SK-N-SH (cell line): ENCODE data around the gene KTN1.

ENCODE experiments used
- EP300 ChIP-seq, 2 experiments: IDR thresholded peaks; 2 replicates each; pipeline versions ENCODE4 v1.4.0 to v1.6.1; 2012; ENCODE audit warnings: borderline replicate concordance in 1 of 2, low read depth in 1 of 2, low read length in 1 of 2
- EZH2phosphoT487 ChIP-seq: fragments of 200-600 bp; sonication (generic); IDR thresholded peaks from 2 replicates; pipeline ENCODE4 v1.6.1; 2017; ENCODE audit warnings: low read depth, mixed run types, mild to moderate bottlenecking, antibody characterized with exemption, moderate library complexity, borderline replicate concordance
- NFIC ChIP-seq: IDR thresholded peaks from 2 replicates; pipeline ENCODE4 v1.4.0; 2012; ENCODE audit warnings: borderline replicate concordance
- NRF1 ChIP-seq: IDR thresholded peaks from 2 replicates; pipeline ENCODE4 v1.6.1; 2012; ENCODE audit warnings: low read depth, mild to moderate bottlenecking, low read length
- SIN3A ChIP-seq: IDR thresholded peaks from 2 replicates; pipeline ENCODE4 v1.6.1; 2012; ENCODE audit warnings: low read depth, mild to moderate bottlenecking, low read length, moderate library complexity, borderline replicate concordance
- YY1 ChIP-seq: IDR thresholded peaks from 2 replicates; pipeline ENCODE4 v1.4.0; 2012; ENCODE audit warnings: low read depth, mild to moderate bottlenecking
- TF ChIP-seq, protein P1 (sequence below): fragments of 200-600 bp; sonication (generic); IDR thresholded peaks from 2 replicates; pipeline ENCODE4 v1.6.1; 2017; ENCODE audit warnings: antibody characterized with exemption, mild to moderate bottlenecking, moderate library complexity
- TF ChIP-seq, protein P2 (sequence below): IDR thresholded peaks from 2 replicates; pipeline ENCODE4 v1.4.0; 2012; ENCODE audit warnings: low read depth, borderline replicate concordance
- TF ChIP-seq, protein P3 (sequence below): IDR thresholded peaks from 2 replicates; pipeline ENCODE4 v1.4.0; 2012; ENCODE audit warnings: low read depth

DNA sequence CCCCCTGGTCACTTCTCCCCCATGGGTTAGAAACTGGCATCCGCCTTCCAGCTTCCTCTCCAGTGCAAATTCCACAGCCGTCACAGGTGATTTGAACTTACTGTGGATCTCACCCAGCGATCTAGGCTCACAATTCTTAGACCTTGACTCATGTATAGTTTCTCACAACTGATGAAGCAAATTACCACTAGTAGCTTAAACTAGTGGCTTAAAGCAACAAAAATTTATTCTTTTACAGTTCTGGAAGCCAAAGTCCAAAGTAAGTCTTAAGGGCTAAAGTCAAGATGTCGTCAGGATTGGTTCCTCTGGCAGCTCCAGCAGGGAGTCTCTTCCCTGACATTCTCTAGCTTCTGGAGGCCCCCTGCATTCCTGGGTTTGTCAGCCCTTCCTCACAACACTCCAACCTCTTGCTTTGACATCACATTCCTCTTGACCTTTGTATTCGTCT, 117.4 kb downstream of the KTN1 start:
- TF ChIP-seq, protein P1, sequence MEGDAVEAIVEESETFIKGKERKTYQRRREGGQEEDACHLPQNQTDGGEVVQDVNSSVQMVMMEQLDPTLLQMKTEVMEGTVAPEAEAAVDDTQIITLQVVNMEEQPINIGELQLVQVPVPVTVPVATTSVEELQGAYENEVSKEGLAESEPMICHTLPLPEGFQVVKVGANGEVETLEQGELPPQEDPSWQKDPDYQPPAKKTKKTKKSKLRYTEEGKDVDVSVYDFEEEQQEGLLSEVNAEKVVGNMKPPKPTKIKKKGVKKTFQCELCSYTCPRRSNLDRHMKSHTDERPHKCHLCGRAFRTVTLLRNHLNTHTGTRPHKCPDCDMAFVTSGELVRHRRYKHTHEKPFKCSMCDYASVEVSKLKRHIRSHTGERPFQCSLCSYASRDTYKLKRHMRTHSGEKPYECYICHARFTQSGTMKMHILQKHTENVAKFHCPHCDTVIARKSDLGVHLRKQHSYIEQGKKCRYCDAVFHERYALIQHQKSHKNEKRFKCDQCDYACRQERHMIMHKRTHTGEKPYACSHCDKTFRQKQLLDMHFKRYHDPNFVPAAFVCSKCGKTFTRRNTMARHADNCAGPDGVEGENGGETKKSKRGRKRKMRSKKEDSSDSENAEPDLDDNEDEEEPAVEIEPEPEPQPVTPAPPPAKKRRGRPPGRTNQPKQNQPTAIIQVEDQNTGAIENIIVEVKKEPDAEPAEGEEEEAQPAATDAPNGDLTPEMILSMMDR = no peak
- TF ChIP-seq SIN3A (no peak), NRF1 (no peak), YY1 (no peak), EZH2phosphoT487 (no peak), EP300 (IDR thresholded peaks at IDR 0.05; ENCODE audit: borderline replicate concordance in 1 of 2, low read depth in 1 of 2, low read length in 1 of 2) (no peak), NFIC (no peak)
- TF ChIP-seq, protein P2, sequence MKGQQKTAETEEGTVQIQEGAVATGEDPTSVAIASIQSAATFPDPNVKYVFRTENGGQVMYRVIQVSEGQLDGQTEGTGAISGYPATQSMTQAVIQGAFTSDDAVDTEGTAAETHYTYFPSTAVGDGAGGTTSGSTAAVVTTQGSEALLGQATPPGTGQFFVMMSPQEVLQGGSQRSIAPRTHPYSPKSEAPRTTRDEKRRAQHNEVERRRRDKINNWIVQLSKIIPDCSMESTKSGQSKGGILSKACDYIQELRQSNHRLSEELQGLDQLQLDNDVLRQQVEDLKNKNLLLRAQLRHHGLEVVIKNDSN = no peak
- TF ChIP-seq, protein P3, sequence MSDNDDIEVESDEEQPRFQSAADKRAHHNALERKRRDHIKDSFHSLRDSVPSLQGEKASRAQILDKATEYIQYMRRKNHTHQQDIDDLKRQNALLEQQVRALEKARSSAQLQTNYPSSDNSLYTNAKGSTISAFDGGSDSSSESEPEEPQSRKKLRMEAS = no peak
